ENCODE measurements around the gene SPC24.
"Not testable (repeated sequence)": the region's sequence is repeated elsewhere in the genome, so short reads cannot be mapped to it uniquely, and the experiment has no call there.

GRCh38 chr19:11140023-11140538, 15.5 kb downstream of the SPC24 start:
- TF ChIP-seq CTCF (IDR thresholded peaks at IDR 0.05; ENCODE audit: insufficient read depth, low read length, poor library complexity, severe bottlenecking); EZH2phosphoT487 (conservative IDR thresholded peaks at IDR 0.05; ENCODE audit: low read length): not testable (repeated sequence)
